MM.1S (cell line): ENCODE results near the gene WIPI1.

Experiments used
- EZH2 ChIP-seq: fragments of 300-600 bp; sonication (generic); optimal IDR thresholded peaks from 2 replicates; pipeline ENCODE3; 2017; ENCODE audit warnings: low read depth, mild to moderate bottlenecking, antibody characterized with exemption, low read length, mixed read lengths
- EZH2phosphoT487 ChIP-seq: fragments of 300-600 bp; sonication (generic); IDR thresholded peaks from 2 replicates; pipeline ENCODE4 v1.6.1; 2018; ENCODE audit warnings: antibody characterized with exemption, low read length
- TF ChIP-seq, protein P1 (sequence below): fragments of 300-600 bp; sonication (generic); IDR thresholded peaks from 2 replicates; pipeline ENCODE4 v1.5.1; 2016; ENCODE audit warnings: antibody characterized with exemption, low read length, mixed read lengths

DNA sequence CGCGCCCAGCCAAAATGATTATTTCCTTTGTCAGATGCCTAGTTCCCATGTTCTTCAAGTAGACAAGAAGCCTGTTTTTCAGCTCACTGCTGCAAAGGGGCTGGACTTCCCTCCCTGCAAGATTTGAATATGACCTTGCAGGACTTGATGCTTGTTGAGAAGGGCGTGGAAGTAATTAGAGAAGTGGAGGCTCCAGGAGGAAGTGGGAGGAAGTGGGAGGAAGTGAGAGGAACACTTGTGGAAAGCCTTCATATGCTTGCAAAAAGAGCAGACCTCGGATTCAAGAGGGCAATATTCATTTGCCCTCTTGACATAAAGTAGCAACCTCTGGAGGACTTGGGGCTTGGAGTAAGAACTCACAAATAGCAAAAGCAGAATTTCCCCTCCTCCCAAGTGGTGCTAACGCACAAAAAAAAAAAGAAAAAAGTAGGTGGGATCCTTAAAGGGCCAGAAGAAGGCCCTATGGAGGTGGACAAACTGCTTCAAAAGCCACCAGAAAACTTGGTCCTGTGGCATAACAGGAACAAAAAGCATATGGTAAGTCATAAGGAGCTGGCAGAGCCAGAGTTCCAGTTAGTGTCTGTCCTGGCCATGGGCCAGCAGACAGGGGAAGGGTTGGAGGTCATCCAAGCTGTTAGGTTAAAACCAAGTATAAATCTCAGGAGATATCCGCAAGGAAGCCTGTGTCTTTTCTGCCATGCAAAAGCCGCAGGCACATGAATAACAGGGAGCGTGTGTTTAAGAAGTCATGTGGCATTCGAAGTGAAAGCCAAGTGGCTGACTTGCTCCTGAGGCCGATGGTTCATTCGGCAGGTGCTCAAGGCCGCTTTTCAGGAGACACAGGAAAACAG is 34.3 kb upstream of the WIPI1 start:
- TF ChIP-seq EZH2 = no peak
- TF ChIP-seq, protein P1, sequence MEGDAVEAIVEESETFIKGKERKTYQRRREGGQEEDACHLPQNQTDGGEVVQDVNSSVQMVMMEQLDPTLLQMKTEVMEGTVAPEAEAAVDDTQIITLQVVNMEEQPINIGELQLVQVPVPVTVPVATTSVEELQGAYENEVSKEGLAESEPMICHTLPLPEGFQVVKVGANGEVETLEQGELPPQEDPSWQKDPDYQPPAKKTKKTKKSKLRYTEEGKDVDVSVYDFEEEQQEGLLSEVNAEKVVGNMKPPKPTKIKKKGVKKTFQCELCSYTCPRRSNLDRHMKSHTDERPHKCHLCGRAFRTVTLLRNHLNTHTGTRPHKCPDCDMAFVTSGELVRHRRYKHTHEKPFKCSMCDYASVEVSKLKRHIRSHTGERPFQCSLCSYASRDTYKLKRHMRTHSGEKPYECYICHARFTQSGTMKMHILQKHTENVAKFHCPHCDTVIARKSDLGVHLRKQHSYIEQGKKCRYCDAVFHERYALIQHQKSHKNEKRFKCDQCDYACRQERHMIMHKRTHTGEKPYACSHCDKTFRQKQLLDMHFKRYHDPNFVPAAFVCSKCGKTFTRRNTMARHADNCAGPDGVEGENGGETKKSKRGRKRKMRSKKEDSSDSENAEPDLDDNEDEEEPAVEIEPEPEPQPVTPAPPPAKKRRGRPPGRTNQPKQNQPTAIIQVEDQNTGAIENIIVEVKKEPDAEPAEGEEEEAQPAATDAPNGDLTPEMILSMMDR = no peak
- no peak for TF ChIP-seq EZH2phosphoT487
